ENCODE measurements around the gene CX3CR1.

Gene CX3CR1

GRCh38 chr3:39317571-39318169, 37.8 kb upstream of the CX3CR1 start:
- no peaks in the 10 kb centered on the region for H3K27me3 ChIP-seq (ENCODE audit: insufficient read depth, low read length)
- H3K36me3 ChIP-seq (ENCODE audit: insufficient read depth, low read depth, low read length): no peaks in the 10 kb centered on the region
- H3K4me1 ChIP-seq (ENCODE audit: insufficient read depth, low read length): no peaks in the 10 kb centered on the region
- no peak overlapping the region for H3K9ac ChIP-seq (ENCODE audit: low read depth, low read length)
- no peaks in the 10 kb centered on the region for H3K9me3 ChIP-seq (ENCODE audit: insufficient read depth, low read depth, low read length)
- H3K27ac ChIP-seq (ENCODE audit: low read length): no peak overlapping the region
- H3K4me3 ChIP-seq (ENCODE audit: low read length): no peak overlapping the region

GRCh38 chr3:39315420-39315819, 35.6 kb upstream of the CX3CR1 start:
- no peaks in the 10 kb centered on the region for H3K36me3 ChIP-seq (ENCODE audit: insufficient read depth, low read depth, low read length)
- no peak overlapping the region for H3K27ac ChIP-seq (ENCODE audit: low read length)
- H3K27me3 ChIP-seq (ENCODE audit: insufficient read depth, low read length): no peaks in the 10 kb centered on the region
- no peaks in the 10 kb centered on the region for H3K9me3 ChIP-seq (ENCODE audit: insufficient read depth, low read depth, low read length)
- H3K9ac ChIP-seq (ENCODE audit: low read depth, low read length): no peak overlapping the region
- no peaks in the 10 kb centered on the region for H3K4me1 ChIP-seq (ENCODE audit: insufficient read depth, low read length)
- no peak overlapping the region for H3K4me3 ChIP-seq (ENCODE audit: low read length)

GRCh38 chr3:39313289-39313688, 33.5 kb upstream of the CX3CR1 start:
- H3K9ac ChIP-seq (ENCODE audit: low read depth, low read length): no peak overlapping the region
- H3K4me1 ChIP-seq (ENCODE audit: insufficient read depth, low read length): no peaks in the 10 kb centered on the region
- H3K27ac ChIP-seq (ENCODE audit: low read length): no peak overlapping the region
- no peak overlapping the region for H3K4me3 ChIP-seq (ENCODE audit: low read length)
- no peaks in the 10 kb centered on the region for H3K27me3 ChIP-seq (ENCODE audit: insufficient read depth, low read length)
- no peaks in the 10 kb centered on the region for H3K36me3 ChIP-seq (ENCODE audit: insufficient read depth, low read depth, low read length)
- H3K9me3 ChIP-seq (ENCODE audit: insufficient read depth, low read depth, low read length): no peaks in the 10 kb centered on the region

GRCh38 chr3:39302178-39302577, 22.3 kb upstream of the CX3CR1 start:
- Histone ChIP-seq H3K4me1 (ENCODE audit: insufficient read depth, low read length) (no peaks in the 10 kb centered on the region), H3K27me3 (ENCODE audit: insufficient read depth, low read length) (no peaks in the 10 kb centered on the region), H3K36me3 (ENCODE audit: insufficient read depth, low read depth, low read length) (no peaks in the 10 kb centered on the region), H3K27ac (ENCODE audit: low read length) (no peak overlapping the region), H3K9ac (ENCODE audit: low read depth, low read length) (no peak overlapping the region), H3K9me3 (ENCODE audit: insufficient read depth, low read depth, low read length) (no peaks in the 10 kb centered on the region), H3K4me3 (ENCODE audit: low read length) (no peak overlapping the region)

- Histone ChIP-seq H3K4me1 (ENCODE audit: insufficient read depth, low read length) (no peaks in the 10 kb centered on the region), H3K27ac (ENCODE audit: low read length) (no peak overlapping the region), H3K27me3 (ENCODE audit: insufficient read depth, low read length) (no peaks in the 10 kb centered on the region), H3K4me3 (ENCODE audit: low read length) (no peak overlapping the region), H3K36me3 (ENCODE audit: insufficient read depth, low read depth, low read length) (no peaks in the 10 kb centered on the region), H3K9me3 (ENCODE audit: insufficient read depth, low read depth, low read length) (no peaks in the 10 kb centered on the region), H3K9ac (ENCODE audit: low read depth, low read length) (no peak overlapping the region)
These were observed 19.4 kb upstream of the CX3CR1 start for GRCh38 chr3:39299279-39299678.

GRCh38 chr3:39296197-39297077, 16.6 kb upstream of the CX3CR1 start:
- Histone ChIP-seq H3K27me3 (ENCODE audit: insufficient read depth, low read length) (no peaks in the 10 kb centered on the region), H3K4me1 (ENCODE audit: insufficient read depth, low read length) (no peaks in the 10 kb centered on the region), H3K27ac (ENCODE audit: low read length) (no peak overlapping the region), H3K9ac (ENCODE audit: low read depth, low read length) (no peak overlapping the region), H3K9me3 (ENCODE audit: insufficient read depth, low read depth, low read length) (no peaks in the 10 kb centered on the region), H3K4me3 (ENCODE audit: low read length) (no peak overlapping the region), H3K36me3 (ENCODE audit: insufficient read depth, low read depth, low read length) (no peaks in the 10 kb centered on the region)

GRCh38 chr3:39295184-39295775, 15.4 kb upstream of the CX3CR1 start:
- Histone ChIP-seq H3K9ac (ENCODE audit: low read depth, low read length) (no peak overlapping the region), H3K36me3 (ENCODE audit: insufficient read depth, low read depth, low read length) (no peaks in the 10 kb centered on the region), H3K27ac (ENCODE audit: low read length) (no peak overlapping the region), H3K27me3 (ENCODE audit: insufficient read depth, low read length) (no peaks in the 10 kb centered on the region), H3K4me3 (ENCODE audit: low read length) (no peak overlapping the region), H3K9me3 (ENCODE audit: insufficient read depth, low read depth, low read length) (no peaks in the 10 kb centered on the region), H3K4me1 (ENCODE audit: insufficient read depth, low read length) (no peaks in the 10 kb centered on the region)

- Histone ChIP-seq H3K27me3 (ENCODE audit: insufficient read depth, low read length) (no peaks in the 10 kb centered on the region), H3K27ac (ENCODE audit: low read length) (no peak overlapping the region), H3K9me3 (ENCODE audit: insufficient read depth, low read depth, low read length) (no peaks in the 10 kb centered on the region), H3K9ac (ENCODE audit: low read depth, low read length) (no peak overlapping the region), H3K4me1 (ENCODE audit: insufficient read depth, low read length) (no peaks in the 10 kb centered on the region), H3K4me3 (ENCODE audit: low read length) (no peak overlapping the region), H3K36me3 (ENCODE audit: insufficient read depth, low read depth, low read length) (no peaks in the 10 kb centered on the region)
These were observed 14.8 kb upstream of the CX3CR1 start for GRCh38 chr3:39294446-39295183.

GRCh38 chr3:39292961-39293360, 13.1 kb upstream of the CX3CR1 start:
- no peaks in the 10 kb centered on the region for H3K4me1 ChIP-seq (ENCODE audit: insufficient read depth, low read length)
- no peaks in the 10 kb centered on the region for H3K36me3 ChIP-seq (ENCODE audit: insufficient read depth, low read depth, low read length)

GRCh38 chr3:39291903-39292329, 12.1 kb upstream of the CX3CR1 start:
- H3K27ac ChIP-seq (ENCODE audit: low read length): no peak overlapping the region
- H3K9ac ChIP-seq (ENCODE audit: low read depth, low read length): no peak overlapping the region
- no peaks in the 10 kb centered on the region for H3K27me3 ChIP-seq (ENCODE audit: insufficient read depth, low read length)
- no peaks in the 10 kb centered on the region for H3K4me1 ChIP-seq (ENCODE audit: insufficient read depth, low read length)
- no peak overlapping the region for H3K4me3 ChIP-seq (ENCODE audit: low read length)
- no peaks in the 10 kb centered on the region for H3K9me3 ChIP-seq (ENCODE audit: insufficient read depth, low read depth, low read length)
- no peaks in the 10 kb centered on the region for H3K36me3 ChIP-seq (ENCODE audit: insufficient read depth, low read depth, low read length)

More at GRCh38 chr3:39292961-39293360, 13.1 kb upstream of the CX3CR1 start:
- Histone ChIP-seq H3K27me3 (ENCODE audit: insufficient read depth, low read length) (no peaks in the 10 kb centered on the region), H3K4me3 (ENCODE audit: low read length) (no peak overlapping the region), H3K9ac (ENCODE audit: low read depth, low read length) (no peak overlapping the region), H3K27ac (ENCODE audit: low read length) (no peak overlapping the region), H3K9me3 (ENCODE audit: insufficient read depth, low read depth, low read length) (no peaks in the 10 kb centered on the region)

- Histone ChIP-seq H3K4me3 (ENCODE audit: low read length) (no peak overlapping the region), H3K9ac (ENCODE audit: low read depth, low read length) (no peak overlapping the region), H3K9me3 (ENCODE audit: insufficient read depth, low read depth, low read length) (no peaks in the 10 kb centered on the region), H3K27ac (ENCODE audit: low read length) (no peak overlapping the region), H3K36me3 (ENCODE audit: insufficient read depth, low read depth, low read length) (no peaks in the 10 kb centered on the region), H3K27me3 (ENCODE audit: insufficient read depth, low read length) (no peaks in the 10 kb centered on the region), H3K4me1 (ENCODE audit: insufficient read depth, low read length) (no peaks in the 10 kb centered on the region)
These were observed 10.4 kb upstream of the CX3CR1 start for GRCh38 chr3:39290255-39290654.
